HG03025 (cell line): ENCODE measurements around the gene TRIM62.
"Not testable (repeated sequence)": the region's sequence is repeated elsewhere in the genome, so short reads cannot be mapped to it uniquely, and the experiment has no call there.

Source experiments
- ATAC-seq: cut with Tn5 transposase; IDR thresholded peaks from one replicate; pipeline ENCODE4 v1.9.1; 2021; ENCODE audit warnings: mild to moderate bottlenecking, moderate library complexity; ENCODE audit not compliant: unreplicated experiment, low FRiP score

The TRIM62 gene

DNA sequence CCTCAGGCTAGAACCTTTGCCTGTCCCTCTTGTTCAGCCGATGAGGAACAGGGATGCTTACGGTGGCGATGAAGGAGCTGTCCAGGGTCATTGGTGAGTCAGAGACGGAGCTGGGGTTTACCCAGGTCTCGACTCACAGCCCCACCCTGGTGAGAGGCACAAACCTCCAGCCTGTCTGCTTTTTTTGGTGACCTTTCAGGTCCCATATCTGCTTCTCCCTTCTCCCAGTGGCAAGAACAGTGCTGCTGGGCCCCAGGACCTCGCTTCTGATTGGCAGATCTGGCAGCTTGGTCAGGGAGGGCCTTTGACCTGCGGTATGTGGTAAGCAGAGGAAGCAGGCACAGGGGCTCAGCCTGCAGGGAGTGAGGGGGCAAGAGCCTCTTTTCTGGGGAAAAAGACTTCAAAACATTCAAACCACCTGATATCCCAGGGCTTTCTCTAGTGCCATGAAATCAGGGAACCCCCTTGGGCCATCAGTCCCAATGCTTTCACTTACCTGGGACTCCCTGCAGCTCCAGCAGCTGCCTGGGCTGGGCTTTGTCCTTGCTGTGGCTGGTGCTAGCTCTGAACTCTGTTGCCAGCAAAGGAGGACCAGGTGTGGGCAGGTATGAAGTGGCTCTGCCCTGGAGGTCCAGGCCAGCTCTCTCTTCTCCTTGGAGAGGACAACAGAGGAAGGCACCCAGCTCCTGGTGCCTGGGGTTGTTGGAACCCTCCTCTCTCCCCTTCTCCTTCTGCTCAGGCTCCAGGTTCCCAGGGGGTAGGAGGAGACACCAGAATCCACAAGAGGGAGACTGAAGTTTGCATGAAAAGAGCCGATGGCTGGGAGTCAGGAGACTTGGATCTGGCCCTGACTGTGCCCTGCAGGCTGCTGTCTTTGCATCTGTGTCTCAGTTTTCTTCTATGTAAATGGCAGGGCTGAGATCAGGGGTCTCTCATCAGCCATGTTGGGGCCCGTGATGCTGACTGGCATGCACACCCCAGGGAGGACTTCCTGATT is 41.4 kb downstream of the TRIM62 start:
- no peak for ATAC-seq

DNA sequence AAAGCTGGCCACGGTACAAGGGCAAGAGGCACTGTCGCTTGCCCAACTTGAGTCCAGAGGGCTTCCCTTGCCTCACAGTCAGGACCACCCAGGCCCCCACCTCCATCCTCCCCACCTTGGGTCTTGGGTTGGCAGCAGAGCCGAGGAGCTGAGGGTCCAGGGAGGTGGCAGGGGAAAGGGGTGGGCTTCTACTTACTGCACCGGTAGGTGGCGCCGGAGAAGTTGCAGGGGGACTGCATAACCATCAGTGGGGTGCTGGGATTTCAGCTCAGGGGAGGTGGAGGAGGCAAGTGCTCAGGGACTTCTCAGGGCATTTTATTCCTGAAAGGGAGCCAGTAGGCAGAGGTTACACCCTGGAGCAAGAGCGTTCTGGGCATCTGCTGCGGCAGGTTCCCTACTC is 44.0 kb downstream of the TRIM62 start:
- ATAC-seq: no peak

DNA sequence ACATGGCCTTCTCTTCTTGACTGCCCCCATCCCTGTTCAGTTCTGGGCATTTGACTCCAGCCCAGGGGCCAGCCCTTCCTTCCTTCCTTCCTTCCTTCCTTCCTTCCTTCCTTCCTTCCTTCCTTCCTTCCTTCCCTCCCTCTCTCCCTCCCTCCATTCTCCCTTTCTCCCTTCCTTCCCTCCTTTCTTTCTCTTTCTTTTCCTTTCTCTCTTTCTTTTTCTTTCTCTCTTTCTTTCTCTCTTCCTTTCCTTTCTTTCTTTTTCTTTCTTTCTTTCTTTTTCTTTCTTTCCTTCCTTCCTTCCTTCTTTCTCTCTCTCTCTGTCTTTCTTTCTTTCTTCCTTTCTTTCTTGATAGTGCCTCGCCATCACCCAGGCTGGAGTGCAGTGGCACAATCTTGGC is 45.8 kb downstream of the TRIM62 start:
- not testable (repeated sequence) for ATAC-seq

DNA sequence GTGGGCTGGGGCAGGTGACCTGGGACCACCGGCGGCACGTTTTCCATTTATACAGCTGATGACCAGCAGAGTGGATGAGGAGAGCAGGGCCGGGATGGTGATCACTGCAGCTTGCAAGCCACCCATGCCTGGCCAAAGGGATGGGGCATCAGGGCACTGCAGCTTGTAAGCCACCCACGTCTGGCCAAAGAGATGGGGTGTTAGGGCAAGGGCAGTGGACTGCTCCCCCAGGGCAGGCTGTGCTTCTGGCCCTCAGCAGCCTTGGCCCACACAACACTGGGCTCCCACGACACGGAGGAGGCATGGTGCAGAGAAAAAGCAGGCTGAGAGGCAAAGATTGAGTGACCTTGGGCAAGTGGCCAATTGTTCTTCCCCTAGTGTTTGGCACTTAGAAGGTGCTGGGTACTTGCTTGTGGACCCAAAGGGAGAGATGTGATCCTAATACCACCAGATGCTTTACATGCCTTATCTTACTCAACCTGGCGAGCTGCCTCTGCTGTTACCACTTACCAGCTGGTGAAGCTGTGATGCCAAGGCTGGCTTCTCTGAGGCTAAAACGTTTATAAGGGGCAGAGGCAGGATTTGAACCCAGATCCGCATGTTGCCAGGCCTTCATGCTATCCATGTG is 48.3 kb downstream of the TRIM62 start:
- no peak for ATAC-seq

DNA sequence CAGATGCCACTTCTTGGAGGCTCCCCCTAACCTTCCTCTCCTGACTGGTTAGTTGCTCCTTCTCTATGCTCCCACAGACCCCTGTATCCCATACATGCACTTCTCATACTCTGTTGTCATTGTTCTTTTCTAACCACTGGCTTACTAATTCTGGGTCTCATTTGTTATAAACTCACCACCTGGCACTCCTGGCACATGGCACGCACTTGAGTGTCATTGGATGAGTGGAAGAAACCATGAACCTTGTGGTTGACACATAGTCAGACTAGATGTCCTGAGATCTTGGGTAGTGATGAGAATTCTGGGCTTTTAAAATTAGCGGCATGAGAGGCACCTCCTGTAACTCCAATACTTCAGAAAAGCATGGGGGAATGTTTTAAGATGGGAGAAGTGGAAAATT is 49.3 kb downstream of the TRIM62 start:
- ATAC-seq: no peak

DNA sequence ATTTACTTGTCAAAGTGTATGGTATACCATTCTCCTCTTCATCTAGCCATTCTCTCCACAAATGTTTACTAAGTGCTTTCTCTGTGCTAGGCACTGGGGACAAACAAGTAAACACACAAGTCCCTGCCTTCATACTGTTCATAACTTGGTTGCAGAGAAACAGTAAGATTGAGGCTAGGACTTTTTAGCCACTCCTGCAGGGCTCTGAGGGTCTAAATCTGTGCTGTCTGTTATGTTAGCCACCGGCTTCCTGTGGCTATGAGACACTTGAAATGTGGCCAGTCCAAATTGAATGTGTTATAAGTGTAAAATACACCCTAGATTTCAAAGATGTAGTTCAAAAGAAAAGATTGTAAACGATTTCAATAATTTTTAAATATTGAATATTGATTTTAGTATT is 50.7 kb downstream of the TRIM62 start:
- ATAC-seq: no peak

DNA sequence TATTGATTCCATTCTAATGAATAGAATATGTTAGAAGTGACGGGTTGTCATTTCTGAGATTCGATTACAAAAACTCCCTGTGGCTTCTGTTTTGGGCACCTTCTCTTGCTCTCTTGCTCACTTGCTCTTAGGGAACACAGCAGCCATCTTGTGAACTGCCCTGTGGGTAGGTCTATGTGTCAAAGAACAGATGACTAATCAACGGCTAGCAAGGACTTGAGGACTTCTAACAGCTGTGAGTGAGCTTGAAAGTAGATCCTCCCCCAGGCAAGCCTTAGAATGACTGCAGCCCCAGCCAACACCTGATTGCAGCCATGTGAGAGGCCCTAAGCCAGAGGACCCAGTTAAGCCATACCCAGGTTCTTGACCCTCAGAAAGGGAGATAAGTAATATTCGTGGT is 51.5 kb downstream of the TRIM62 start:
- no peak for ATAC-seq

DNA sequence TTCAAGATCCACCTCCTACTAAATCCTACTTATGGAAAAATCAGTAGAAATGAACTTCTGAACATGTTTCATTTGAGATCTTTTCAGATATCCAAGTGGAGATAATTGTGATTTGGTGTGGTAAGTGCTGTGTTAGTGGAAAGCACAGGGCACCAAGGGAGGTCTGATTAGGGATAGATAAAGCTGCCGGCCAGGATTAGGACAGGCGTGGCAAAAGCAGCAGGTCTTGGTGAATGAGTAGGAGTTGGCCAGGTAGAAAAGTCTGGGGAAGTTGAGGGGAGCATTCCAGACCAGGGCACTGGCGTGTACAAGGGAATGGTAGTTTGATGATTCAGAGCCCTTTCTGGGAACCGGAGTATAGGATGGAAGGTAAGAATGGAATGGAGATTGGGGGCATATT is 53.1 kb downstream of the TRIM62 start:
- ATAC-seq: no peak

DNA sequence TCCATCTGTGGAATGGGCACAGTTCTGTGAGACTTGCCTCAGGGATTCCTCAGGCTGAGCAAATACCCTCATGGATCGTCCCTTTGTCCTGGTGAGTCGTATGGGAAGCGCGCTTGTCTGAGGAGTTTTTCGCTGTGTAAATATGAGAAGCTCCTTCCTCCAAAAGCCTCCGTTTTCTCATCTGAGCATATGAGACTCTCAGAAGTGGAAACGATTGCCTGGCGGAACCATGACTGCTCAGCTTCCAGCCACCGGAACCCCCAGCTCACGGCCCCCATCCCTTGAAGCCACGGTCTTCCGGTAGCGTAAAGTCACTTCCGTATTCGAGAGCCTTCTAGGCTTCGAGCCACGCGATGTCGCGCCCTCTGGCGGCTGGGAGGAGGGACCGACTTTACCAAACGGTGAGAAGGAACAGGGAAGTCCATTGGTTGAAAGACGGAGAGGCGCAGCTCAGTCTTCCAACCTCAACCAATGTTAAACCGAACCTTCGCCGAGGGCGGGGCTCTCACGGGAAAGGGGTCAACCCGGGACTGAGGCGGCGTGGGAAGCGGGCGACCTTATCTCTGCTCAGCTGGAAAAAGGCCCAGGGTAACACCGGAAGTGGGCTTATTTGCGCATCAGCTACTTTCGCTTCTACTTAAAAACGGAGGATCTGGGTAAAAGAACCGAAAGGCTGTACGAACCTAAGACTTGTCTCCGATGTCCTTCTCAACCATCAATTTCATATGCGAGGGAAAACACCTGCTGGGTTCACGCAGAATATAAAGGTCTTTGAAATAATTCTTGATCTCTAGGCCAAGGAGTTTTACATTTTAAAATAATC is 54.6 kb downstream of the TRIM62 start:
- ATAC-seq: peak; percentile 93

DNA sequence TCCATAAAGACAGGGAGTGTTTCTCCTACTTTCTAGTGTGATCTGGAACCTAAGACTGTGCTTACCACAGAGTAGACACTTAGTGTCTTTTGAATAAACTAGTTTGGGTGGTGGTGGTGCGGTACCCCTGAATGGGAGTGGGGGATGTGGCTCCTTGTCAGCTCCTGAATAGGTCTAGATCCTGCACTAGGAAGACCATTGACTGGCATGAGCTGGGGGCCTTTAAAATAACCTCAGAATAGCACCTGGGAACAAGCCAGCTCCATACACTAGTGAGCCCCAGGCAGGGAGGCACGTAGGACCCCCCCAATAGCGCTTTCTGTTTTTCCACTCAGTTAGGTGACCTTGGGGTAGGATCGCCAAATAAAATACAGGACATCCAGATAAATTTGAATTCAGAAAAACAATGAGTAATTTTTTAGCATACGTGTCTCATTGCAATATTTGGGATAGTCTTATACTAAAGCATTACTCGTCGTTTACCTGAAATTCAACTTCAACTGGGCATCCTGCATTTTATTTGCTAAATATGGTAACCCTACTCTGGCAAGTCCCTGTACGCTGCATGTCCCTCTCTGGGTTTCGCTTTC is 55.3 kb downstream of the TRIM62 start:
- no peak for ATAC-seq

DNA sequence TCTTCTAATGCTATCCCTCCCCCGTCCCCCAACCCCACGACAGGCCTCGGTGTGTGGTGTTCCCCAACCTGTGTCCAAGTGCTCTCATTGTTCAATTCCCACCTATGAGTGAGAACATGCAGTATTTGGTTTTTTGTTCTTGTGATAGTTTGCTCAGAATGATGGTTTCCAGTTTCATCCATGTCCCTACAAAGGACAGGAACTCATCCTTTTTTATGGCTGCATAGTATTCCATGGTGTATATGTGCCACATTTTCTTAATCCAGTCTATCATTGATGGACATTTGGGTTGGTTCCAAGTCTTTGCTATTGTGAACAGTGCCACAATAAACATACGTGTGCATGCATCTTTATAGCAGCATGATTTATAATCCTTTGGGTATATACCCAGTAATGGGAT is 57.2 kb downstream of the TRIM62 start:
- ATAC-seq: not testable (repeated sequence)

DNA sequence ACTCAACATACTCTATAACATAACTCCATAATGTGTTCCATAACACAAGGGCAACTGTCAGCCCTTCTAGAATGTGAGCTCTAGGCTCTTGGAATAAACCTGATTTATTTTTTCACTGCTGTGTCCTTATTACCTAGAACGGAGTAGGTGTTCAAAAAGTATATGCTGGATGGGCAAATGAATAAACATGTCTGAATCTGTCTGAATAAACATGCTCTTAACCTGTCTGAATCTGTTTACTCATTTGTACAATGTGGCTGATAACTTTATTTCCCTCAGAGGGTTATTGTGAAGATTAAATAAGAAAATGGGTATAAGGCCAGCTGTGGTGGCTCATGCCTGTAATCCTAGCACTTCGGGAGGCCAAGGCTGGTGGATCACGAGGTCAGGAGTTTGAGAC is 58.6 kb downstream of the TRIM62 start:
- no peak for ATAC-seq

DNA sequence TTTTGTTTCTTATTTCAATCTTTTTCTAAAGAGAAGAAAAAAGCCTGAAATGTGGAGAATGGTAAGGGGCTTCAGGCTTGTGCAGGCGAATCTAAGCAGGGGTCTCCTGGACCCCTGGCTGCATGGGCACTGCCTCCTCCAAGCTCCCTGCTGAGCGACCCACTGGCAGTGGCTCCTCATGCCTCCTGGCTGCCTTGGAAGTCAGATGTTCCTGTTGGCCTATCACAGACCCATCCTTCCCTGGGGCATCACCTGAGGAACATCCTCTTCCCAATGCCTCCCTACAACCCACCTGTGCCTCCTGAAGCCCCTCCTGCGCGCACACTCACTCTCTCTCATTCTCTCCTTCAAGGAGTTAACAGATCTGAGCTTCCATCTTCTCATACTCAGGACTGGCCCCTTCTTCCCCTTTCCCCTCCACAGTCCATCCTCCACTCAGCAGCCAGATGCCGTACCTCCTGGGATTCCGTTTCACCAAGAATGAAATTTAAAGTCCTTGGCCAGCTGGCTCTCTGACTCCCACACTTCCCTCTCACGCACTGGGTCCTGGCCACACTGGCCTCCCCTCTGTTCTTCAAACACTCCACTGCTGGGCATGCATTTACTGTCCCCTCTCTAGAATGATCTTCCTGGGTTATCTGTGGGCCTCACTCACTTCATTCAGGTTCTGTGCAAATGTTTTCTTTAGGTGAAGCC is 59.2 kb downstream of the TRIM62 start:
- no peak for ATAC-seq

DNA sequence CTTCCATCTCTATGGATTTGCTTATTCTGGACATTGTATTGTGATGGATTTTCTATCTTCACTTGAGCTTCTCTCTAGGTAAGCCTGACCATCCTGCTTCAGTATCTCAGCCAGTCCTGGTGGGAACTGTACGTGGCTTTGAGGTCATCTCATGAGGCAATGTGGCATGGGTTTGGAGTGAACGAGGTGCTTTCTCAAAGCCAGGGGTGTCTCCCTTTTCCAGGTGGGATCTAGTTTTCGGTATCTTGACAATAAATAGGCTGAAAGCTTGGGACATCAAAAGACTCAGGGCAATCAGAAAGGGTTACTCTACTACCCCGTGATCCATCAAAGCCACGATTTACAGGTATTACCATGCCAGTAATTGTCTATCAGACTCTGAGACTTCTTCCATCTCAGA is 60.1 kb downstream of the TRIM62 start:
- ATAC-seq: no peak

DNA sequence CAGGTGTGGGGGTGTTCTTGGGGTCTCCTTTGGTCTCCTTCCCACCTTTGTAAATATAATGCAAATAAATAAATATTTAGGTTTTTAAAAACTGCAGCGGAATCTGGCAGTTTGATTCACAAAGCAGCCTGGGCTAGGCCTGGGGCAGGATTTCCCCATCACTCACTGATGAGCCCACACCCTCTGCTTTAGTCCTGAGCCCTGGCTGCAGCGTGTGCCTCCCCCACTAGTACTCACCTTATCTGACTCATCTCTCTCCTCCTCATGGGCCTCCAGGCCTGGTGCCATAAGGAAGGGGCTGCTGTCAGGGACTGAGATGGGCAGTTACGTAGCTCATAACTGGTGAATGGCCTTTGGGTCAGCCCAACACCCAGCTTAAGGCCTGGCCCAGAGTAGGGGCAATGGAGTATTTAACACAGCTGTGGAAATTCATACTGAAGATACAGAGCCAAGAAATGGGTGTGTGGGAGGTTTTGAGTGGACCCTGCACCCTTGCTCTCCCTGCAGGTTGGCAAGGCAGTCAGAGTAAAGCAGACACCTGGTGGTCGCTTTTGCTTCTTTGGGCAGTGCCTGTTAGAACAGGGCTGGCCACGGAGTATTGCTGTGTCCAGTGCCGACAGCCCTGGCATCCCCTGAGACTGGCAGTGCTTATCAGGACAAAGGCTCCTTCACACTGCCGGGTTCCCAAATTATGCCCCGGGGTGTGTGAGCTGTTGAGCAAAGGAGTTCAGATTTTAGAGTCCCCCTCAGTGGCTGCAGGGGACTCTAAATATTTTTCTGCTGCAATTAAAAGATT is 61.2 kb downstream of the TRIM62 start:
- ATAC-seq: no peak

DNA sequence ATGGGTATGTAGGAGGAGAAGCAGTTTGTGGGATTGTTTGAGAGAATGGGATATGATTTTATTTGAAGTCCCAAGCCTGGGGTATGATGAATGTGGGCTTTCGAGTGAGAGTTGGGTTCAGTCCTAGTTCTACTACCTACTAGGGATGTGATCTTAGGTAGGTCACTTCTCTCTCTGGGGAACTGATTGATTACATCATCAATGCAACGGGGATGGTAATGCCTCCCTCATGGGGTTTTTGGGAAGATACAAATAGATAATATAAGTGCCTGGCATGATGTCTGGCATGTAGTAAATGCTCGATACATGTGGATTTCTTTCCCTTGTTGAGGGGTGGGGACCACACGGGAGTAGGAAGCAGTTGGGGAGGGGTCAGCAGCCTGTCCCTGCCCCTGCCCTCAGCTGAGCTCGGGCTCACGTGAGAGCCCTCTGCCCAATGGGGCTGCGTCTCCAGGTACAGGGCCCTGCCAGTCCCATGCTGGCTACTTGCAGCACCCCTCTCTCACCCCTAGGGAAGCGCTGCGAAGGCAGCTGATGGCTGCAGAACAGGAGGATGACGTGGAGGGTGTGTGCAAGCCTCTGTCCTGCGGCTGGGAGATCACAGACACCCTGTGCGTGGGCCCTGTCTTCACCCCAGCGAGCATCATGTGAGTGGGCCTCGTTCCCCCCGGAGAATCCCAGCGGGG is 62.2 kb downstream of the TRIM62 start:
- no peak for ATAC-seq

DNA sequence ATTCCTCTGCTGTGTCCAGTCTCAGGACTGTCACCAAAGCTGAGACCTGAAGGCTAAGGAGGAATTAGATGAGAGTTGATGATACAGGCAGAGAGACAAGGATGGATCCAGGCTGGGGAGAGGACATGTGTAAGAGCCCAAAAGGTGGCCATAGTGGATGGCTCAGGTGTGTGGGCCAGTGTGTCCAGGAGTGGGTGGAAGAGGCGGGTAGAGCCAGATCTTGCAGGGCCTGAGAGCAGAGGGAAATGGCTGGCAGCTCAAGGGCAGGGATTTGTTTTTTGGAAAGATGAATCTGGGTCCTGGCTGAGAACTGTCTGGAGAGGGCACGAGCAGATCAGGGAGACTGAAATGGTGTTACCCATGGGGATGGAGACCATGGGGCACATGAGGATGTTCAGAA is 62.8 kb downstream of the TRIM62 start:
- ATAC-seq: no peak

DNA sequence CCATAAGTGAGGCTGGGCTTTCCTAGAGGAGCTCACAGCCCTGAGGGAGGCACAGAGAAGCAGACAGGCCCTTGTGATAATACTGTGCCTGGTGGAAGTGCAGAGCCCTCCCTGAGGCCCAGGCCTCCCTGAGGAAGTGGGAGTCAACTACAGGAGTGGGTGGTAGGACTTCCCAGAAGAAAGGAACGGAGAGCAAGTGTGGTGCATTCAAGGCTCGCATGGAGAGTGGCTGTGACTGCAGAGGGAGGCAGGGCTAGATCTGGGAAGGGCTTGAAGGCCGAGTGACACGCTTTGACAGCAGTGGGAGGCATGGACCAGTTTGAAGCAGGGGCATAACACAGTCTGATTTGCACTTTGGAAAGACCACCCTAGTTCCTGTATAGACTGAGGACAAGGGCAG is 63.6 kb downstream of the TRIM62 start:
- no peak for ATAC-seq
